NT2/D1 (cell line): ENCODE measurements around the gene RNF133.

ENCODE experiments used
- DNase-seq: peaks from one replicate; pipeline ENCODE4 v3.0.0-alpha.2; 2011; ENCODE audit warnings: low read depth, low spot score
- H3K27me3 ChIP-seq: 2 replicates; pipeline ENCODE4 v1.6.0; 2011; ENCODE audit warnings: mild to moderate bottlenecking; ENCODE audit not compliant: insufficient read length, insufficient read depth
- H3K36me3 ChIP-seq: 2 replicates; pipeline ENCODE4 v1.6.1; 2011; ENCODE audit warnings: mild to moderate bottlenecking, low read length, mixed read lengths; ENCODE audit not compliant: insufficient read depth, insufficient read length
- H3K4me1 ChIP-seq: 2 replicates; pipeline ENCODE4 v1.5.1; 2011; ENCODE audit not compliant: insufficient read depth, insufficient read length
- H3K4me3 ChIP-seq: 2 replicates; pipeline ENCODE4 v1.5.1; 2011; ENCODE audit warnings: low read depth; ENCODE audit not compliant: insufficient read length
- H3K9ac ChIP-seq: 2 replicates; pipeline ENCODE4 v1.6.0; 2011; ENCODE audit warnings: low read depth; ENCODE audit not compliant: insufficient read length
- H3K9me3 ChIP-seq: 2 replicates; pipeline ENCODE4 v1.5.1; 2011; ENCODE audit warnings: mild to moderate bottlenecking, low read length; ENCODE audit not compliant: insufficient read depth
- SUZ12 ChIP-seq: IDR thresholded peaks from 2 replicates; pipeline ENCODE4 v1.6.1; 2011; ENCODE audit not compliant: insufficient read length, insufficient read depth; ENCODE audit errors: extremely low read depth
- YY1 ChIP-seq: IDR thresholded peaks from 2 replicates; pipeline ENCODE4 v1.6.1; 2011; ENCODE audit not compliant: insufficient read length, insufficient read depth
- ZNF274 ChIP-seq: IDR thresholded peaks from 2 replicates; pipeline ENCODE4 v1.6.1; 2011; ENCODE audit warnings: mild to moderate bottlenecking, low read depth, low read length

The RNF133 gene

GRCh38 chr7:122677149-122677548, 21.8 kb downstream of the RNF133 start:
- Histone ChIP-seq H3K4me3 (no peak overlapping the region), H3K9ac (no peak overlapping the region), H3K4me1 (no peaks in the 10 kb centered on the region), H3K36me3 (no peaks in the 10 kb centered on the region), H3K27me3 (no peaks in the 10 kb centered on the region), H3K9me3 (no peaks in the 10 kb centered on the region)
- DNase-seq: no peak
- TF ChIP-seq ZNF274: no peak
- no peak for TF ChIP-seq YY1
- TF ChIP-seq SUZ12: no peak

DNA sequence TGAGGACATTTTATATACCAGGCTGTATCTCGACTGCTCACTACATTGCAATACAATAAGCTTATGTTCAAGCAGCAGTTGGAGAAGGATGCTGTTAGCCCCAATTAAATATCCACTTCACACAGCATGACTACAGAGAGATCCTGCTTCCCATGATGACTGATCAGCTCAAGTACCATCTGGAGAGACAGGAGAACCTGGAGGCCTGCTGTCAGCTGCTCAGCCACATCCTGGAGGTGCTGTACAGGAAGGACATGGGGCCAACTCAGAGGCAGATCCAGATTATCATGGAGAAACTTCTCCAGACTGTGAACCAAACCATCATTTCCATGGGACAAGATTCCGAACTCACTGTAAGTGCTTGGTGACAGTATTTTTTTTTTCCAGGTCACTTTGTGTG, 22.5 kb downstream of the RNF133 start:
- Histone ChIP-seq H3K9me3 (no peaks in the 10 kb centered on the region), H3K9ac (no peak overlapping the region), H3K36me3 (no peaks in the 10 kb centered on the region), H3K4me1 (no peaks in the 10 kb centered on the region), H3K27me3 (no peaks in the 10 kb centered on the region), H3K4me3 (no peak overlapping the region)
- TF ChIP-seq YY1: no peak
- TF ChIP-seq SUZ12: no peak
- DNase-seq: no peak

DNA sequence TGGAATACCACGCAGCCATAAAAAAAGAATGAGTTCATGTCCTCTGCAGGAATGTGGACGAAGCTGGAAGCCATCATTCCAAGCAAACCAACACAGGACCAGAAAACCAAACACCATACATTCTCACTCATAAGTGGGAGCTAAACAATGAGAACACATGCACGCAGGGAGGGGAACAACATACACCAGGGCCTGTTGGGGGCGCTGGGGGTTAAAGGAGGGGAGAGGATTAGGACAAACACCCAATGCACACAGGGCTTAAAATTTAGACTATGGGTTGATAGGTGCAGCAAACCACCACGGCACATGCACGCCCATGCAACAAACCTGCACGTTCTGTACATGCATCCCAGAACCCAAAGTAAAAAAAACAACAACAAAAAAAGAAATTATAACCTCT, 23.3 kb downstream of the RNF133 start:
- Histone ChIP-seq H3K27me3 (no peaks in the 10 kb centered on the region), H3K9me3 (no peaks in the 10 kb centered on the region), H3K4me1 (no peaks in the 10 kb centered on the region), H3K4me3 (no peak overlapping the region), H3K36me3 (no peaks in the 10 kb centered on the region), H3K9ac (no peak overlapping the region)
- TF ChIP-seq SUZ12 (no peak), YY1 (no peak), ZNF274 (no peak)
- DNase-seq: no peak

DNA sequence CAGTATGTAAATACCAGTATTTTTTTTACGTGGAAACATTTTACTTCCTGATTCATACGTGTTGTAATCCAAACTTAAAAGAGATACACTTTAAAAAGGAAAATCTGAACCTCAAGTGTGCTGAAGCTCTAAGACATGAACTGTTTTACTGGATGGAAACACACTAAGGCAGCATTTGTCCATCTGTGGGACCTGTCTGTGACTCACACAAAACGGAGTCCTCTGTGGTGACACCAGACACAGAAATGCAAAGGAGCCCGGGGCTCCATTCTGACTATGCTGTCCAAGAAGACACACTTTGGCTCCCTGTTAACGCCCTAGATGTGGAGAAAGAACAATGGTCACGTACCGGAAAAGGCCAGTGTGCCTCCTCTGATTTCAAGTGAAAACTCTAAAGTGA, 23.9 kb downstream of the RNF133 start:
- TF ChIP-seq YY1 (no peak), SUZ12 (no peak), ZNF274 (no peak)
- Histone ChIP-seq H3K27me3 (no peaks in the 10 kb centered on the region), H3K4me1 (no peaks in the 10 kb centered on the region), H3K9me3 (no peaks in the 10 kb centered on the region), H3K4me3 (no peak overlapping the region), H3K9ac (no peak overlapping the region), H3K36me3 (no peaks in the 10 kb centered on the region)
- DNase-seq: no peak

DNA sequence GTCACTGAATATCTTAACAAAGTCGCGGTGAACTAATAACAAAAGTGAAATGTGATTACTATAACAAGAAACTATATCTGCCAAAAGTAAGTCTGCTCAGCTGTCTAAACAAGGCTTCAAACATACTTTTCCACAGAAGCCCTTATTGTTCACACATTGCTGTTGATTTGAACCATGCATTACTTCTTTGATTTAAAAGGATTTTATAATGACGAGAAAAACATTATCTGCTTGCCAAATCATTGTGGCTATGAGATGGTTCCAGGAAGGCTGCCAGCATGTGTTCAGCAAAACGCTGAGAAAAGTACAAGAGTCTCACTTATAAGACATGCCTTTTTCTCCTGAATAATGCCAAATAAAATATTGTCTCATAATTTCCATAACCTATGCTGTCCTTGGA, 24.4 kb downstream of the RNF133 start:
- Histone ChIP-seq H3K36me3 (no peaks in the 10 kb centered on the region), H3K27me3 (no peaks in the 10 kb centered on the region), H3K4me3 (no peak overlapping the region), H3K9ac (no peak overlapping the region), H3K4me1 (no peaks in the 10 kb centered on the region), H3K9me3 (no peaks in the 10 kb centered on the region)
- TF ChIP-seq YY1 (no peak), SUZ12 (no peak), ZNF274 (no peak)
- no peak for DNase-seq

DNA sequence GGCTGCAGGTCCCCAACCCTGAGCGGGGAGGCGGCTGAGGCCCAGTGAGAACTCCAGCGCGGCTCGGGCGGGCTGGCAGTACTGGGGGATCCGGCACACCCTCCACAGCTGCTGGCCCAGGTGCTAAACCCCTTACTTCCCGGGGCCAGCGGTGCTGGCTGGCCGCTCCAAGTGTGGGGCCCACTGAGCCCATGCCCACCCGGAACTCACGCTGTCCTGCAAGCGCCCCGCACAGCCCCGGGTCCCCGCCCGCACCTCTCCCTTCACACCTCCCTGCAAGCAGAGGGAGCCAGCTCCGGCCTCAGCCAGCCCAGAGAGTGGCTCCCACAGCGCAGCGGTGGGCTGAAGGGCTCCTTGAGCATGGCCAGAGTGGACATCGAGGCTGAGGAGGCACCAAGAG, 25.0 kb downstream of the RNF133 start:
- H3K9ac ChIP-seq: no peak overlapping the region
- no peaks in the 10 kb centered on the region for H3K4me1 ChIP-seq
- no peaks in the 10 kb centered on the region for H3K27me3 ChIP-seq
- H3K4me3 ChIP-seq: no peak overlapping the region
- no peaks in the 10 kb centered on the region for H3K9me3 ChIP-seq
- no peaks in the 10 kb centered on the region for H3K36me3 ChIP-seq
- DNase-seq: no peak
- no peak for TF ChIP-seq SUZ12
- TF ChIP-seq ZNF274: no peak
- TF ChIP-seq YY1: no peak

- Histone ChIP-seq H3K4me1 (no peaks in the 10 kb centered on the region), H3K27me3 (no peaks in the 10 kb centered on the region), H3K9ac (no peak overlapping the region), H3K4me3 (no peak overlapping the region), H3K9me3 (no peaks in the 10 kb centered on the region), H3K36me3 (no peaks in the 10 kb centered on the region)
- TF ChIP-seq YY1 (no peak), ZNF274 (no peak), SUZ12 (no peak)
- DNase-seq: no peak
Observed at GRCh38 chr7:122672536-122672935, 26.4 kb downstream of the RNF133 start.

DNA sequence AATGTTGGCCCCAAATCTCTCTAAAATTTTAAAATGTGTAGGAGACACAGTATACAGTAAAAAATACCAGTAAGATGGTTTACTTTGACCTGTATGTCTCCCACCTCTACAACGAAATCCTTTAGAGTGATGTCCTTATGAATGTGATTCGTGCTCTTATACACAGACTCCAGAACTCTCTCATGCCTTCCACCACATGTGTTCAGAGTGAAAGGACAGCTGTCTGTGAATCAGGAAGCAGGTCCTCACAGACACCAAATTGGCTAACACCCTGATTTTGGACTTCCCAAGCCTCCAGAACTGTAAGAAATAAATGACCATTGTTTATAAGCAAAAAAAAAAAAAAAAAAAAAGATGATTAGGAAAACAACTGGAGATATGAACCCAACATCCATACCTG, 35.2 kb downstream of the RNF133 start:
- no peak for DNase-seq
- Histone ChIP-seq H3K27me3 (no peaks in the 10 kb centered on the region), H3K4me3 (no peak overlapping the region), H3K36me3 (no peaks in the 10 kb centered on the region), H3K9me3 (no peaks in the 10 kb centered on the region), H3K4me1 (no peaks in the 10 kb centered on the region), H3K9ac (no peak overlapping the region)
- TF ChIP-seq SUZ12 (no peak), ZNF274 (no peak), YY1 (no peak)
